ENCODE data around the gene SEMG2. TPM values are rescaled to one million over a fixed set of nuclear protein-coding genes. Genes with fewer than 3 reads are reported as not detected.

SEMG2 gene
- total and polyA plus RNA-seq, 2 of the 13 experiments (the other 11 are each of a cell fraction or from before 2014, with no cell fraction given) = not detected

GRCh38 chr20:45248609-45249008 is 27.4 kb downstream of the SEMG2 start (continued):
- TF ChIP-seq MTA1 (CRISPR knock-in tag; IDR thresholded peaks at IDR 0.05; ENCODE audit: borderline replicate concordance) (no peak), ZNF20 (CRISPR knock-in tag; IDR thresholded peaks at IDR 0.05) (no peak), ZSCAN29 (CRISPR knock-in tag; conservative IDR thresholded peaks at IDR 0.05) (no peak), ZNF207 (IDR thresholded peaks at IDR 0.05; ENCODE audit: borderline replicate concordance) (no peak), MATR3 (CRISPR knock-in tag; IDR thresholded peaks at IDR 0.05) (no peak), ZNF773 (CRISPR knock-in tag; IDR thresholded peaks at IDR 0.05; ENCODE audit: borderline replicate concordance) (no peak), HNF1A (IDR thresholded peaks at IDR 0.05; ENCODE audit: low read depth) (no peak), HNF1A (CRISPR knock-in tag; IDR thresholded peaks at IDR 0.05; ENCODE audit: borderline replicate concordance) (no peak), CBX5 (CRISPR knock-in tag; IDR thresholded peaks at IDR 0.05; ENCODE audit: borderline replicate concordance) (no peak), PLRG1 (conservative IDR thresholded peaks at IDR 0.05) (no peak)
- TF ChIP-seq, protein P1, sequence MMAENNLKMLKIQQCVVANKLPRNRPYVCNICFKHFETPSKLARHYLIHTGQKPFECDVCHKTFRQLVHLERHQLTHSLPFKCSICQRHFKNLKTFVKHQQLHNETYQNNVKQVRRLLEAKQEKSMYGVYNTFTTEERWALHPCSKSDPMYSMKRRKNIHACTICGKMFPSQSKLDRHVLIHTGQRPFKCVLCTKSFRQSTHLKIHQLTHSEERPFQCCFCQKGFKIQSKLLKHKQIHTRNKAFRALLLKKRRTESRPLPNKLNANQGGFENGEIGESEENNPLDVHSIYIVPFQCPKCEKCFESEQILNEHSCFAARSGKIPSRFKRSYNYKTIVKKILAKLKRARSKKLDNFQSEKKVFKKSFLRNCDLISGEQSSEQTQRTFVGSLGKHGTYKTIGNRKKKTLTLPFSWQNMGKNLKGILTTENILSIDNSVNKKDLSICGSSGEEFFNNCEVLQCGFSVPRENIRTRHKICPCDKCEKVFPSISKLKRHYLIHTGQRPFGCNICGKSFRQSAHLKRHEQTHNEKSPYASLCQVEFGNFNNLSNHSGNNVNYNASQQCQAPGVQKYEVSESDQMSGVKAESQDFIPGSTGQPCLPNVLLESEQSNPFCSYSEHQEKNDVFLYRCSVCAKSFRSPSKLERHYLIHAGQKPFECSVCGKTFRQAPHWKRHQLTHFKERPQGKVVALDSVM (CRISPR knock-in tag; IDR thresholded peaks at IDR 0.05) = no peak
